Measurements from ENCODE around the gene A4GALT.
A peak's percentile ranks its signal among the peaks of the same experiment; 100 is the strongest.

The A4GALT gene

GRCh38 chr22:42646569-42647525 lies 73.8 kb downstream of the A4GALT start:
- no peak for DNase-seq
- H3K4me1 ChIP-seq (ENCODE audit: insufficient read depth, low read length): peaks cover 42% of the 10 kb centered on the region
- ATAC-seq (ENCODE audit: insufficient read depth, low read depth): no peak
- H3K36me3 ChIP-seq (ENCODE audit: insufficient read depth, low read length): peaks cover 12% of the 10 kb centered on the region
- H3K27me3 ChIP-seq (ENCODE audit: insufficient read depth, low read length, poor library complexity): no peaks in the 10 kb centered on the region
- TF ChIP-seq EZH2 (IDR thresholded peaks at IDR 0.05; ENCODE audit: borderline replicate concordance, low read depth, low read length, severe bottlenecking) (no peak), CTCF (IDR thresholded peaks at IDR 0.05; ENCODE audit: borderline replicate concordance, extremely low read depth, low read length, poor library complexity, severe bottlenecking) (no peak)
- no peak overlapping the region for H3K27ac ChIP-seq (ENCODE audit: low read length)
- no peak overlapping the region for H2AFZ ChIP-seq (ENCODE audit: low read depth, low read length)
- H3K4me2 ChIP-seq (ENCODE audit: insufficient read depth, low read length): peak overlapping the region; percentile 95
- peak overlapping the region; percentile 23; the same call in 1 of the 2 replicates for H3K9ac ChIP-seq (ENCODE audit: low read depth, low read length)
- H3K9me3 ChIP-seq (ENCODE audit: insufficient read depth, low read length, severe bottlenecking): no peaks in the 10 kb centered on the region
- H3K4me3 ChIP-seq (ENCODE audit: low read depth in 1 of 2, low read length in 2 of 2): no peak overlapping the region; a peak in 1 of 4 replicates
- H4K20me1 ChIP-seq (ENCODE audit: insufficient read depth, low read length): peaks cover 52% of the 10 kb centered on the region
- peaks cover 76% of the 10 kb centered on the region for H3K79me2 ChIP-seq (ENCODE audit: insufficient read depth, low read length)

GRCh38 chr22:42645938-42646568 lies 74.6 kb downstream of the A4GALT start:
- no peak for ATAC-seq (ENCODE audit: insufficient read depth, low read depth)
- Histone ChIP-seq H3K9ac (ENCODE audit: low read depth, low read length) (peak overlapping the region; percentile 23; the same call in 1 of the 2 replicates), H3K4me2 (ENCODE audit: insufficient read depth, low read length) (peak overlapping the region; percentile 95), H3K27ac (ENCODE audit: low read length) (no peak overlapping the region), H3K4me3 (ENCODE audit: low read depth in 1 of 2, low read length in 2 of 2) (no peak overlapping the region; a peak in 1 of 4 replicates), H4K20me1 (ENCODE audit: insufficient read depth, low read length) (peaks cover 52% of the 10 kb centered on the region), H3K79me2 (ENCODE audit: insufficient read depth, low read length) (peaks cover 83% of the 10 kb centered on the region), H3K4me1 (ENCODE audit: insufficient read depth, low read length) (peaks cover 42% of the 10 kb centered on the region), H3K27me3 (ENCODE audit: insufficient read depth, low read length, poor library complexity) (no peaks in the 10 kb centered on the region), H3K36me3 (ENCODE audit: insufficient read depth, low read length) (peaks cover 12% of the 10 kb centered on the region), H2AFZ (ENCODE audit: low read depth, low read length) (no peak overlapping the region), H3K9me3 (ENCODE audit: insufficient read depth, low read length, severe bottlenecking) (no peaks in the 10 kb centered on the region)
- no peak for DNase-seq
- TF ChIP-seq EZH2 (IDR thresholded peaks at IDR 0.05; ENCODE audit: borderline replicate concordance, low read depth, low read length, severe bottlenecking): no peak
- no peak for TF ChIP-seq CTCF (IDR thresholded peaks at IDR 0.05; ENCODE audit: borderline replicate concordance, extremely low read depth, low read length, poor library complexity, severe bottlenecking)

- H3K9ac ChIP-seq (ENCODE audit: low read depth, low read length): 0 out of 2 replicates have a peak overlapping the region, but pooled peaks have one; percentile 14
- no peak for ATAC-seq (ENCODE audit: insufficient read depth, low read depth)
- no peak overlapping the region for H3K27ac ChIP-seq (ENCODE audit: low read length)
- H3K4me1 ChIP-seq (ENCODE audit: insufficient read depth, low read length): peaks cover 42% of the 10 kb centered on the region
- no peak for TF ChIP-seq EZH2 (IDR thresholded peaks at IDR 0.05; ENCODE audit: borderline replicate concordance, low read depth, low read length, severe bottlenecking)
- no peak for TF ChIP-seq CTCF (IDR thresholded peaks at IDR 0.05; ENCODE audit: borderline replicate concordance, extremely low read depth, low read length, poor library complexity, severe bottlenecking)
- no peaks in the 10 kb centered on the region for H3K27me3 ChIP-seq (ENCODE audit: insufficient read depth, low read length, poor library complexity)
- H3K79me2 ChIP-seq (ENCODE audit: insufficient read depth, low read length): peaks cover 88% of the 10 kb centered on the region
- no peak overlapping the region for H2AFZ ChIP-seq (ENCODE audit: low read depth, low read length)
- H3K36me3 ChIP-seq (ENCODE audit: insufficient read depth, low read length): peaks cover 12% of the 10 kb centered on the region
- H4K20me1 ChIP-seq (ENCODE audit: insufficient read depth, low read length): peaks cover 52% of the 10 kb centered on the region
- H3K4me3 ChIP-seq (ENCODE audit: low read depth in 1 of 2, low read length in 2 of 2): no peak overlapping the region
- DNase-seq: no peak
- H3K4me2 ChIP-seq (ENCODE audit: insufficient read depth, low read length): peak overlapping the region; percentile 37; the same call in 1 of the 2 replicates
- no peaks in the 10 kb centered on the region for H3K9me3 ChIP-seq (ENCODE audit: insufficient read depth, low read length, severe bottlenecking)
Measured at GRCh38 chr22:42645341-42645937, 75.2 kb downstream of the A4GALT start.

Measured in DND-41 (cell line).